Thyroid gland (tissue), 4 donors: Measurements from ENCODE around the gene SHQ1.

Source experiments
- CTCF ChIP-seq, 6 experiments: fragments of 200-600 bp in 3 of 6; fragments of 450-650 bp in 3 of 6; sonication (generic) in 3 of 6; IDR thresholded peaks; one replicate each; pipeline ENCODE4 v1.5.1; 2016 to 2019; ENCODE audit warnings: antibody characterized with exemption in 6 of 6, mild to moderate bottlenecking in 2 of 6, inconsistent platforms in 1 of 6, moderate library complexity in 1 of 6
- POLR2A ChIP-seq, 2 donors: fragments of 450-650 bp; IDR thresholded peaks; one replicate each; pipeline ENCODE4 v1.6.1; 2017; ENCODE audit warnings: antibody characterized with exemption in 2 of 2, mild to moderate bottlenecking in 2 of 2, moderate library complexity in 1 of 2

GRCh38 chr3:72812201-72812600, 36.0 kb downstream of the SHQ1 start:
- TF ChIP-seq CTCF (IDR thresholded peaks at IDR 0.05) (no peak), POLR2A (IDR thresholded peaks at IDR 0.05) (no peak)
